ENCODE data around the gene OPTN. TPM values are rescaled to one million over a fixed set of nuclear protein-coding genes. Genes with fewer than 3 reads are reported as not detected.

The OPTN gene
- total and polyA plus RNA-seq, 2 experiments from 2014 or later: 48.7 to 79.4 TPM

GRCh38 chr10:13113544-13113943 lies 13.6 kb downstream of the OPTN start:
- Histone ChIP-seq H3K27ac (peak overlapping the region; percentile 35), H3K4me2 (no peak overlapping the region), H3K9me3 (ENCODE audit: low read depth) (no peaks in the 10 kb centered on the region), H3K9me2 (replicated peaks; ENCODE audit: insufficient read depth) (no peaks in the 10 kb centered on the region), H3K79me2 (no peaks in the 10 kb centered on the region), H3K36me3 (replicated peaks; ENCODE audit: insufficient read depth, low read depth) (no peaks in the 10 kb centered on the region), H4K20me1 (ENCODE audit: insufficient read depth, poor library complexity, severe bottlenecking) (no peaks in the 10 kb centered on the region), H3K27me3 (no peaks in the 10 kb centered on the region), H3K4me1 (ENCODE audit: insufficient read depth) (peaks cover 3% of the 10 kb centered on the region), H2AFZ (no peak overlapping the region), H3K4me3 (no peak overlapping the region)
- 86% methylated on average over 6 of the region's 6 CpGs for WGBS (ENCODE audit: low lambda C conversion rate, missing lambda C conversion rate)
- no peak for DNase-seq (ENCODE audit: low spot score)
- TF ChIP-seq, protein P1, sequence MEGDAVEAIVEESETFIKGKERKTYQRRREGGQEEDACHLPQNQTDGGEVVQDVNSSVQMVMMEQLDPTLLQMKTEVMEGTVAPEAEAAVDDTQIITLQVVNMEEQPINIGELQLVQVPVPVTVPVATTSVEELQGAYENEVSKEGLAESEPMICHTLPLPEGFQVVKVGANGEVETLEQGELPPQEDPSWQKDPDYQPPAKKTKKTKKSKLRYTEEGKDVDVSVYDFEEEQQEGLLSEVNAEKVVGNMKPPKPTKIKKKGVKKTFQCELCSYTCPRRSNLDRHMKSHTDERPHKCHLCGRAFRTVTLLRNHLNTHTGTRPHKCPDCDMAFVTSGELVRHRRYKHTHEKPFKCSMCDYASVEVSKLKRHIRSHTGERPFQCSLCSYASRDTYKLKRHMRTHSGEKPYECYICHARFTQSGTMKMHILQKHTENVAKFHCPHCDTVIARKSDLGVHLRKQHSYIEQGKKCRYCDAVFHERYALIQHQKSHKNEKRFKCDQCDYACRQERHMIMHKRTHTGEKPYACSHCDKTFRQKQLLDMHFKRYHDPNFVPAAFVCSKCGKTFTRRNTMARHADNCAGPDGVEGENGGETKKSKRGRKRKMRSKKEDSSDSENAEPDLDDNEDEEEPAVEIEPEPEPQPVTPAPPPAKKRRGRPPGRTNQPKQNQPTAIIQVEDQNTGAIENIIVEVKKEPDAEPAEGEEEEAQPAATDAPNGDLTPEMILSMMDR (IDR thresholded peaks at IDR 0.05; ENCODE audit: poor library complexity): no peak
- TF ChIP-seq EZH2 (IDR thresholded peaks at IDR 0.05; ENCODE audit: borderline replicate concordance): no peak
- no peak for TF ChIP-seq EZH2phosphoT487 (IDR thresholded peaks at IDR 0.05; ENCODE audit: low read depth, severe bottlenecking, unreplicated experiment)

DNA sequence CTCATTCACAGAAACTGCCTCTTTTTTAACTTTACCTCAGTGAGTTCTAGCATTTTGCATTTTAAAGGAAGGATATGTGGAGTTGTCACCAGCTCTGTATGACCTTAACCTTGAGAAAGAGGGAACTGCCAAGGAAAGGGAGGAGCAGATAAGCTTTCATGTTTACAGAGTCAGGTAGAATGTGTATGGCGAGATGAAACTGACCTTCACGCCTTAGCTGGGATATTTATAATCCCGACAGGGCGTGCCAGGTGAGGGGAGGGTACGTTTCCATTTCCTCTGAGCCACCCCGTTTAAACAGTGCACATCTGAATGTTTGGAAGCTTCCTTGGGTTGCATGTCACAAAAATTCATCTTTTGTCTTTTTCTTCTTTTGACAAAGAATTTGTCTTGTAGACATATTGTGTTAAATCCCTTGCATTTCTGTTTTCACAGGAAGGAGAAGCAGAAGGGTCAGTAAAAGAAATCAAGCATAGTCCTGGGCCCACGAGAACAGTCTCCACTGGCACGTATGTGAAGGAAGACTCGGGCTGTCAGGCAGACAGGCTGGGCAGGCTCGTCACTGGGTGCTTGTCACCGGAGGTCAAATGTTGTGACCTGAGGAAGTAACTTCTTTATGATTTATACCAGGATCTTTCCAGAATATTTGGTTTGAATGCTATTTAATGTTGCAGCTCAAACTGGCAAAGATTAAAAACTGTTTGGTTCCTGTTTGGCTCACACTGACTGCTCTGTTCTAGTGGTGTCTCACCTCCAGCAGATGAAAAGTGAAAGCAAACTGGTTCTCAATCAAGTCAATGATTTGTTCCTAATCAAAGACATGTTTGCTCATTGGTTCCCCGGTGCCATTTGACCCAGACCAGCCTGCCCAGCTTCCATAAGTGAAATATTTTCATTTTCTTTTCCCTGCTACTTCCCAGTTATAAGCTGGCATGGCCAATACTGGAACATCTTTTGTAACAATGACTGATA lies 16.2 kb downstream of the OPTN start:
- H3K4me3 ChIP-seq: no peak overlapping the region
- no peak overlapping the region for H3K4me2 ChIP-seq
- peak overlapping the region; percentile 62 for H3K27ac ChIP-seq
- H3K4me1 ChIP-seq (ENCODE audit: insufficient read depth): peaks cover 3% of the 10 kb centered on the region
- H3K9me3 ChIP-seq (ENCODE audit: low read depth): no peaks in the 10 kb centered on the region
- no peak for DNase-seq (ENCODE audit: low spot score)
- no peaks in the 10 kb centered on the region for H3K27me3 ChIP-seq
- H4K20me1 ChIP-seq (ENCODE audit: insufficient read depth, poor library complexity, severe bottlenecking): no peaks in the 10 kb centered on the region
- H3K79me2 ChIP-seq: no peaks in the 10 kb centered on the region
- no peaks in the 10 kb centered on the region for H3K9me2 ChIP-seq (replicated peaks; ENCODE audit: insufficient read depth)
- H3K36me3 ChIP-seq (replicated peaks; ENCODE audit: insufficient read depth, low read depth): no peaks in the 10 kb centered on the region
- H2AFZ ChIP-seq: no peak overlapping the region
- 68% methylated on average over 12 of the region's 12 CpGs for WGBS (ENCODE audit: low lambda C conversion rate, missing lambda C conversion rate)
- TF ChIP-seq EZH2 (IDR thresholded peaks at IDR 0.05; ENCODE audit: borderline replicate concordance) (no peak), EZH2phosphoT487 (IDR thresholded peaks at IDR 0.05; ENCODE audit: low read depth, severe bottlenecking, unreplicated experiment) (no peak)
- TF ChIP-seq, protein P1 (IDR thresholded peaks at IDR 0.05; ENCODE audit: poor library complexity): no peak

DNA sequence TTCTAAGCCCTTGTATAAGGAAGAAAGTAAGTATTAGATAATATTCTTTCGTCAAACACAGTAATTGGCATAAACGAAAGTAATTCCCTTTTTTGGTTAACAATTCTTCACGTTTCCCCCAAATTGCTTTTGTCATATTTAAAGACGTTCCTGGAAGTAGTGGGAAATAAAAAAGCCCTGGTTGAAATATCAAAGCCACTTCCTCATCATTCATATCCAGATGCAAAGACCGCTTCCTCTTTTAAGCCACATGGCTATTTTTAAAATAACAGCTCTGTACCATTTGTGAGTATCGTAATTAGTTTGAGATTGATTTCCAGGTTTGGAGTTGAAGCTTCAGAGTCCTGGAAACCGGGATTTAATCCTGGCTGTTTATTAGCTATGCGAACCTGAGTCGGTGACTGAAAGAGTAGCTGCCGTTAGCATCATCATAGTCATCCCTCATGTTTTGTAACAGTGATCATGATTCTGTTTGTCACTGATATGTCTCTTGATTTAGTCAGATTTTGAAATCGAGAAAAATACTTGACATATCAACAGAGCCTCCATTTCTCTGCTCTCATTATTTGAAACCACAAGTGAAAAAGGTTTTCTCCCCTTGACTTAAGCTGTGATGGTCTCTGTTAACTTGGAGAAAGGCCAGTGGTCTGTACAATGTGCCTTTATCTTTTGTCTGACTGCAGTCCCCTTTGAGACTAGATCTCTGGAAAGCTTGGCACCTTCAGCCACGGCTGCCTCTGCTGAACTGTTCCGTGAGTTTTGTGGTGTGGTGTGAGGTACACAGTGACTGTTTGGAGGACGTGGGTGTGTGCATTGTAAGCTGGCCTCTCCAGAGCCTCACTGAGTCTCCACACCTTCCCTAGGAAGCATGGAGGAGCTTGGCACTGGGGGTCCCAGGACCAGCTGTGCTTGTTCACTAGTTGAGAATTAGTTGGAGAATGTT lies 18.1 kb downstream of the OPTN start:
- Histone ChIP-seq H3K79me2 (no peaks in the 10 kb centered on the region), H2AFZ (no peak overlapping the region), H3K27ac (no peak overlapping the region), H3K4me1 (ENCODE audit: insufficient read depth) (peaks cover 3% of the 10 kb centered on the region), H3K4me2 (no peak overlapping the region), H3K9me2 (replicated peaks; ENCODE audit: insufficient read depth) (no peaks in the 10 kb centered on the region), H3K4me3 (no peak overlapping the region), H3K9me3 (ENCODE audit: low read depth) (no peaks in the 10 kb centered on the region), H3K27me3 (no peaks in the 10 kb centered on the region), H4K20me1 (ENCODE audit: insufficient read depth, poor library complexity, severe bottlenecking) (no peaks in the 10 kb centered on the region), H3K36me3 (replicated peaks; ENCODE audit: insufficient read depth, low read depth) (no peaks in the 10 kb centered on the region)
- 89% methylated on average over 14 of the region's 14 CpGs for WGBS (ENCODE audit: low lambda C conversion rate, missing lambda C conversion rate)
- no peak for DNase-seq (ENCODE audit: low spot score)
- TF ChIP-seq EZH2 (IDR thresholded peaks at IDR 0.05; ENCODE audit: borderline replicate concordance): no peak
- TF ChIP-seq, protein P1 (IDR thresholded peaks at IDR 0.05; ENCODE audit: poor library complexity): no peak
- TF ChIP-seq EZH2phosphoT487 (IDR thresholded peaks at IDR 0.05; ENCODE audit: low read depth, severe bottlenecking, unreplicated experiment): no peak

All from hepatocyte (in vitro differentiated cells).